Keratinocyte (primary cell): Measurements from ENCODE around the gene LAIR2. TPM values are rescaled to one million over a fixed set of nuclear protein-coding genes. Genes with fewer than 3 reads are reported as not detected.

ENCODE experiments used
- DNase-seq: peaks from one replicate; pipeline ENCODE4 v3.0.0-alpha.2; 2011; ENCODE audit warnings: low read depth, missing footprints, low spot score
- FAIRE-seq: peaks from 2 replicates; lab custom pipeline; 2011; peaks lifted over from hg19 to GRCh38; lab: Jason Lieb, UNC
- H2AFZ ChIP-seq: 2 replicates; pipeline ENCODE4 v1.6.0; 2012; ENCODE audit warnings: low read length, control low read depth, inconsistent platforms; ENCODE audit not compliant: control insufficient read depth
- H3K27ac ChIP-seq: 2 replicates; pipeline ENCODE4 v1.5.1; 2011; ENCODE audit warnings: low read length; ENCODE audit not compliant: control insufficient read depth, insufficient read depth
- H3K27me3 ChIP-seq: 3 replicates; pipeline ENCODE4 v1.6.0; 2011; ENCODE audit warnings: low read length; ENCODE audit not compliant: control insufficient read depth, insufficient read depth; ENCODE audit errors: extremely low read depth
- H3K36me3 ChIP-seq, 2 experiments: 2 replicates in 1 of 2; 3 replicates in 1 of 2; pipeline ENCODE4 v1.5.1; 2011; ENCODE audit warnings: low read length in 2 of 2, mild to moderate bottlenecking in 1 of 2; ENCODE audit not compliant: control insufficient read depth in 2 of 2, insufficient read depth in 2 of 2; ENCODE audit errors: extremely low read depth in 1 of 2
- H3K4me1 ChIP-seq: 3 replicates; pipeline ENCODE4 v1.5.1; 2011; ENCODE audit warnings: low read length; ENCODE audit not compliant: control insufficient read depth, insufficient read depth; ENCODE audit errors: extremely low read depth
- H3K4me2 ChIP-seq: 3 replicates; pipeline ENCODE4 v1.6.0; 2011; ENCODE audit warnings: low read depth, low read length; ENCODE audit not compliant: control insufficient read depth, insufficient read depth; ENCODE audit errors: extremely low read depth
- H3K4me3 ChIP-seq, 3 experiments: fragments of 200-600 bp in 1 of 3; sonication (generic) in 1 of 3; 2 replicates in 2 of 3; 3 replicates in 1 of 3; pipeline ENCODE4 v1.5.1; 2011 to 2016; ENCODE audit warnings: low read length in 3 of 3, mild to moderate bottlenecking in 3 of 3, control low read depth in 2 of 3, inconsistent platforms in 1 of 3, low read depth in 1 of 3, mixed read lengths in 1 of 3, mixed run types in 1 of 3, moderate library complexity in 1 of 3; ENCODE audit not compliant: control insufficient read depth in 2 of 3, insufficient read depth in 2 of 3; ENCODE audit errors: extremely low read depth in 1 of 3
- H3K79me2 ChIP-seq: 2 replicates; pipeline ENCODE4 v1.6.0; 2012; ENCODE audit warnings: low read length; ENCODE audit not compliant: control insufficient read depth, insufficient read depth
- H3K9ac ChIP-seq: 3 replicates; pipeline ENCODE4 v1.6.0; 2011; ENCODE audit warnings: low read length; ENCODE audit not compliant: control insufficient read depth, insufficient read depth; ENCODE audit errors: extremely low read depth
- H3K9me1 ChIP-seq: 3 replicates; pipeline ENCODE4 v1.6.0; 2011; ENCODE audit warnings: low read length; ENCODE audit not compliant: control insufficient read depth, insufficient read depth; ENCODE audit errors: extremely low read depth
- H3K9me3 ChIP-seq: 2 replicates; pipeline ENCODE4 v1.5.1; 2012; ENCODE audit warnings: low read depth, low read length; ENCODE audit not compliant: control insufficient read depth
- H4K20me1 ChIP-seq: 3 replicates; pipeline ENCODE4 v1.6.0; 2011; ENCODE audit warnings: low read length; ENCODE audit not compliant: control insufficient read depth, insufficient read depth; ENCODE audit errors: extremely low read depth
- EZH2 ChIP-seq: IDR thresholded peaks from one replicate; pipeline ENCODE4 v1.6.1; 2012; ENCODE audit warnings: inconsistent platforms, mild to moderate bottlenecking, low read length, moderate library complexity
- dilution Hi-C: fragments of 300-500 bp; cut with MboI; formaldehyde crosslinking; loops from one replicate; pipeline ENCODE4 v1.7.0; 2020; ENCODE audit warnings: low sequenced_read_pairs; ENCODE audit not compliant: extremely low pct_ligation_motif_present
- polyA plus RNA-seq, 5 experiments: library from polyadenylated mRNA; depleted of rRNA in 3 of 5; stranded (reverse) in 3 of 5; stranded (forward) in 1 of 5; unstranded in 1 of 5; fragments of >200 nt; gene quantifications; 1 replicate in 1 of 5; 2 replicates in 3 of 5; 3 replicates in 1 of 5; pipeline versions ENCODE4 v1.2.1 to v1.2.3, GENCODE V29; 2011 to 2012; ENCODE audit warnings: missing spikeins in 2 of 5, low read depth in 1 of 5, low replicate concordance in 1 of 5
- TF ChIP-seq, protein P1 (sequence below), 3 experiments: IDR thresholded peaks in 1 of 3; conservative IDR thresholded peaks in 1 of 3; optimal IDR thresholded peaks in 1 of 3; 2 replicates in 2 of 3; 3 replicates in 1 of 3; pipeline versions ENCODE3 to v1.5.1; 2011; ENCODE audit warnings: low read length in 3 of 3, mild to moderate bottlenecking in 3 of 3, moderate library complexity in 2 of 3, control low read depth in 1 of 3, inconsistent platforms in 1 of 3; ENCODE audit not compliant: insufficient read depth in 2 of 3; ENCODE audit errors: extremely low read depth in 1 of 3

The LAIR2 gene
- polyA plus RNA-seq, 1 donor (not counting 4 experiments of a cell fraction or from before 2014, with no cell fraction given), result not detected

- Histone ChIP-seq H3K4me3 (no peak overlapping the region), H3K27me3 (no peaks in the 10 kb centered on the region), H3K9me3 (no peaks in the 10 kb centered on the region), H2AFZ (no peak overlapping the region), H3K4me2 (no peak overlapping the region), H3K9ac (no peak overlapping the region), H3K9me1 (no peaks in the 10 kb centered on the region), H3K27ac (no peak overlapping the region), H3K36me3 (no peaks in the 10 kb centered on the region), H3K79me2 (no peaks in the 10 kb centered on the region), H3K4me1 (no peaks in the 10 kb centered on the region), H4K20me1 (no peaks in the 10 kb centered on the region)
- DNase-seq (no peak), FAIRE-seq (no peak)
- TF ChIP-seq, protein P1, sequence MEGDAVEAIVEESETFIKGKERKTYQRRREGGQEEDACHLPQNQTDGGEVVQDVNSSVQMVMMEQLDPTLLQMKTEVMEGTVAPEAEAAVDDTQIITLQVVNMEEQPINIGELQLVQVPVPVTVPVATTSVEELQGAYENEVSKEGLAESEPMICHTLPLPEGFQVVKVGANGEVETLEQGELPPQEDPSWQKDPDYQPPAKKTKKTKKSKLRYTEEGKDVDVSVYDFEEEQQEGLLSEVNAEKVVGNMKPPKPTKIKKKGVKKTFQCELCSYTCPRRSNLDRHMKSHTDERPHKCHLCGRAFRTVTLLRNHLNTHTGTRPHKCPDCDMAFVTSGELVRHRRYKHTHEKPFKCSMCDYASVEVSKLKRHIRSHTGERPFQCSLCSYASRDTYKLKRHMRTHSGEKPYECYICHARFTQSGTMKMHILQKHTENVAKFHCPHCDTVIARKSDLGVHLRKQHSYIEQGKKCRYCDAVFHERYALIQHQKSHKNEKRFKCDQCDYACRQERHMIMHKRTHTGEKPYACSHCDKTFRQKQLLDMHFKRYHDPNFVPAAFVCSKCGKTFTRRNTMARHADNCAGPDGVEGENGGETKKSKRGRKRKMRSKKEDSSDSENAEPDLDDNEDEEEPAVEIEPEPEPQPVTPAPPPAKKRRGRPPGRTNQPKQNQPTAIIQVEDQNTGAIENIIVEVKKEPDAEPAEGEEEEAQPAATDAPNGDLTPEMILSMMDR (optimal IDR thresholded peaks at IDR 0.05 in 1 of 3, IDR thresholded peaks at IDR 0.05 in 1 of 3, conservative IDR thresholded peaks at IDR 0.05 in 1 of 3; ENCODE audit: extremely low read depth in 1 of 3, insufficient read depth in 2 of 3, low read length in 3 of 3), result no peak
- TF ChIP-seq EZH2, result no peak
- dilution Hi-C loops, result no loop called here
Observed at GRCh38 chr19:54521860-54522513, 19.4 kb downstream of the LAIR2 start.

GRCh38 chr19:54523403-54523802 lies 20.8 kb downstream of the LAIR2 start:
- no peak for DNase-seq
- no peaks in the 10 kb centered on the region for H3K9me3 ChIP-seq

More at GRCh38 chr19:54523403-54523802, 20.8 kb downstream of the LAIR2 start:
- TF ChIP-seq EZH2, result no peak
- TF ChIP-seq, protein P1 (optimal IDR thresholded peaks at IDR 0.05 in 1 of 3, IDR thresholded peaks at IDR 0.05 in 1 of 3, conservative IDR thresholded peaks at IDR 0.05 in 1 of 3; ENCODE audit: extremely low read depth in 1 of 3, insufficient read depth in 2 of 3, low read length in 3 of 3), result no peak
- Histone ChIP-seq H4K20me1 (no peaks in the 10 kb centered on the region), H3K36me3 (no peaks in the 10 kb centered on the region), H3K9me1 (no peaks in the 10 kb centered on the region), H3K27me3 (no peaks in the 10 kb centered on the region), H2AFZ (no peak overlapping the region), H3K79me2 (no peaks in the 10 kb centered on the region), H3K9ac (no peak overlapping the region), H3K27ac (no peak overlapping the region), H3K4me3 (no peak overlapping the region), H3K4me2 (no peak overlapping the region), H3K4me1 (no peaks in the 10 kb centered on the region)
- FAIRE-seq, result no peak
- dilution Hi-C loops, result no loop called here
